Muscle layer of duodenum (tissue), 2 donors: ENCODE results near the gene PDS5B.
"Not testable (repeated sequence)": the region's sequence is repeated elsewhere in the genome, so short reads cannot be mapped to it uniquely, and the experiment has no call there.

Experiments
- H3K27ac ChIP-seq: one replicate; pipeline ENCODE4 v1.7.0; 2013; ENCODE audit warnings: mild to moderate bottlenecking, low read length
- H3K27me3 ChIP-seq: one replicate; pipeline ENCODE4 v1.7.0; 2013; ENCODE audit warnings: low read depth, mild to moderate bottlenecking, control low read depth, low read length
- H3K36me3 ChIP-seq, 2 donors: one replicate each; pipeline ENCODE4 v1.7.0; 2013; ENCODE audit warnings: low read length in 2 of 2, control low read depth in 1 of 2, mild to moderate bottlenecking in 1 of 2; ENCODE audit not compliant: insufficient read depth in 2 of 2, control insufficient read depth in 1 of 2
- H3K4me1 ChIP-seq, 2 donors: one replicate each; pipeline ENCODE4 v1.7.0; 2013; ENCODE audit warnings: low read length in 2 of 2, mild to moderate bottlenecking in 2 of 2, control low read depth in 1 of 2, moderate library complexity in 1 of 2; ENCODE audit not compliant: insufficient read depth in 2 of 2, control insufficient read depth in 1 of 2
- H3K4me3 ChIP-seq, 2 donors: one replicate each; pipeline ENCODE4 v1.7.0; 2013; ENCODE audit warnings: low read length in 2 of 2, low read depth in 1 of 2, mild to moderate bottlenecking in 1 of 2
- H3K9me3 ChIP-seq, 2 donors: one replicate each; pipeline ENCODE4 v1.7.0; 2013; ENCODE audit warnings: low read length in 2 of 2, control low read depth in 1 of 2, mild to moderate bottlenecking in 1 of 2; ENCODE audit not compliant: control insufficient read depth in 1 of 2
- donor health status: healthy.

PDS5B gene

DNA sequence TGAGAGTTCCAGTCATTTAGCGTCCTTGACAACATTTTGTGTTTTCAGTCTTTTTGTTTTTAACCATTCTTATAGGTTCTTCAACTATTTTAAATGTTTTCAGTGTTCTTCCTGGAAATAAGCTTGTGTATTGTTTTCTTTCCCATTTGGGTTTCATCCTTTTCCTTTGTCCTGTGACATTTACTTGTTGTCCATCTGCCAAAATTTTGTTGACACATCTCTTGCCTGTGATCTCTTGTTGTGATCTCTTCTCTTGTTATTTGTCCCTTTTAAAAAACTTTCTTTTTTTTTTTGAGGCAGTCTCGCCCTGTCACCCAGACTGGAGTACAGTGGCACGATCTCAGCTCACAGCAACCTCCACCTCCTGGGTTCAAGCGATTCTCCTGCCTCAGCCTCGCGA lies 96.5 kb downstream of the PDS5B start:
- H3K27ac ChIP-seq: no peak overlapping the region
- H3K9me3 ChIP-seq: no peaks in the 10 kb centered on the region
- H3K27me3 ChIP-seq: no peaks in the 10 kb centered on the region
- H3K36me3 ChIP-seq: peaks cover 5 to 13% of the 10 kb centered on the region in 2 donors
- H3K4me1 ChIP-seq: no peaks in the 10 kb centered on the region
- no peak overlapping the region for H3K4me3 ChIP-seq

GRCh38 chr13:32687275-32687674 lies 101.0 kb downstream of the PDS5B start:
- Histone ChIP-seq H3K27ac (no peak overlapping the region), H3K4me3 (no peak overlapping the region), H3K36me3 (peaks cover 5 to 6% of the 10 kb centered on the region in 2 donors), H3K4me1 (no peaks in the 10 kb centered on the region), H3K9me3 (no peaks in the 10 kb centered on the region), H3K27me3 (no peaks in the 10 kb centered on the region)

GRCh38 chr13:32695602-32696250 lies 109.5 kb downstream of the PDS5B start:
- H3K36me3 ChIP-seq: peaks cover 0 to 16% of the 10 kb centered on the region in 2 donors
- H3K9me3 ChIP-seq: no peaks in the 10 kb centered on the region
- no peak overlapping the region for H3K27ac ChIP-seq
- H3K27me3 ChIP-seq: no peaks in the 10 kb centered on the region
- no peaks in the 10 kb centered on the region for H3K4me1 ChIP-seq
- H3K4me3 ChIP-seq: no peak overlapping the region

- no peak overlapping the region for H3K27ac ChIP-seq
- no peaks in the 10 kb centered on the region for H3K9me3 ChIP-seq
- H3K4me1 ChIP-seq: no peaks in the 10 kb centered on the region
- H3K4me3 ChIP-seq: no peak overlapping the region
- H3K27me3 ChIP-seq: no peaks in the 10 kb centered on the region
- peaks cover 14 to 25% of the 10 kb centered on the region in 2 donors for H3K36me3 ChIP-seq
Observed at GRCh38 chr13:32707471-32707870, 121.2 kb downstream of the PDS5B start.

GRCh38 chr13:32713397-32713796 lies 127.1 kb downstream of the PDS5B start:
- no peaks in the 10 kb centered on the region for H3K4me1 ChIP-seq
- peaks cover 19 to 29% of the 10 kb centered on the region in 2 donors for H3K36me3 ChIP-seq

DNA sequence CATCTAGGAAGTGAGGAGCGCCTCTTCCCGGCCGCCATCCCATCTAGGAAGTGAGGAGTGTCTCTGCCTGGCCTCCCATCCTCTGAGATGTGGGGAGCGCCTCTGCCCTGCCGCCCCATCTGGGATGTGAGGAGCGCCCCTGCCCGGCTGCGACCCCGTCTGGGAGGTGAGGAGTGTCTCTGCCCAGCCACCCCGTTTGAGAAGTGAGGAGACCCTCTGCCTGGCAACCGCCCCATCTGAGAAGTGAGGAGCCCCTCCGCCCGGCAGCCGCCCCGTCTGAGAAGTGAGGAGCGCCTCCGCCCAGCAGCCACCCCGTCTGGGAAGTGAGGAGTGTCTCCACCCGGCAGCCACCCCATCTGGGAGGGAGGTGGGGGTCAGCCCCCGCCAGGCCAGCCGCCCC lies 129.9 kb downstream of the PDS5B start:
- H3K27me3 ChIP-seq, H3K27ac ChIP-seq, H3K9me3 ChIP-seq, H3K4me1 ChIP-seq, H3K4me3 ChIP-seq: not testable (repeated sequence)
- H3K36me3 ChIP-seq: peaks cover 10 to 17% of the 10 kb centered on the region in 2 donors

More at GRCh38 chr13:32713397-32713796, 127.1 kb downstream of the PDS5B start:
- no peak overlapping the region for H3K27ac ChIP-seq
- H3K9me3 ChIP-seq: peaks cover 2 to 3% of the 10 kb centered on the region in 2 donors
- H3K4me3 ChIP-seq: no peak overlapping the region
- H3K27me3 ChIP-seq: no peaks in the 10 kb centered on the region

- H3K27me3 ChIP-seq: no peaks in the 10 kb centered on the region
- no peaks in the 10 kb centered on the region for H3K9me3 ChIP-seq
- H3K36me3 ChIP-seq: no peaks in the 10 kb centered on the region
- no peak overlapping the region for H3K4me3 ChIP-seq
- H3K4me1 ChIP-seq: no peaks in the 10 kb centered on the region
- H3K27ac ChIP-seq: no peak overlapping the region
Observed at GRCh38 chr13:32720026-32720425, 133.8 kb downstream of the PDS5B start.

DNA sequence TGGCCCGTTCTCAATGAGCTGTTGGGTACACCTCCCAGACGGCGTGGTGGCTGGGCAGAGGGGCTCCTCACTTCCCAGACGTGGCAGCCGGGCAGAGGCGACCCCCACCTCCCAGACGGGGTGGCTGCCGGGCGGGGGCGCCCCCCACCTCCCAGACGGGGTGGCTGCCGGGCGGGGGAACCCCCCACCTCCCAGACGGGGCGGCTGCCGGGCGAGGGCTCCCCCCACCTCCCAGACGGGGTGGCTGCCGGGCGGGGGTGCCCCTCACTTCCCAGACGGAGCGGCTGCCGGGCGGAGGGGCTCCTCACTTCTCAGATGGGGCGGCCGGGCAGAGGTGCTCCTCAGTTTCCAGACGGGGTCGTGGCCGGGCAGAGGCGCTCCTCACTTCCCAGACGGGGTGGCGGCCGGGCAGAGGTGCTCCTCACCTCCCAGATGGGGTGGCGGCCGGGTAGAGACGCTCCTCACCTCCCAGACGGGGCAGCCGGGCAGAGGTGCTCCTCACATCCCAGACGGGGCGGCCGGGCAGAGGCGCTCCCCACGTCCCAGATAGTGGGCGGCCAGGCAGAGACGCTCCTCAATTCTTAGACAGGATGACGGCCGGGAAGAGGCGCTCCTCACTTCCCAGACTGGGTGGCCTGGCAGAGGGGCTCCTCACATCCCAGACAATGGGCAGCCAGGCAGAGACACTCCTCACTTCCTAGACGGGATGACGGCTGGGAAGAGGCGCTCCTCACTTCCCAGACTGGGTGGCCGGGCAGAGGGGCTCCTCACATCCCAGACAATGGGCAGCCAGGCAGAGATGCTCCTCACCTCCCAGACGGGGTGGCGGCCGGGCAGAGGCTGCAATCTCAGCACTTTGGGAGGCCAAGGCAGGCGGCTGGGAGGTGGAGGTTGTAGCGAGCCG lies 135.1 kb downstream of the PDS5B start:
- H3K4me3 ChIP-seq, H3K27me3 ChIP-seq, H3K27ac ChIP-seq, H3K36me3 ChIP-seq, H3K9me3 ChIP-seq, H3K4me1 ChIP-seq: not testable (repeated sequence)

- Histone ChIP-seq H3K27ac (no peak overlapping the region), H3K27me3 (no peaks in the 10 kb centered on the region), H3K4me3 (no peak overlapping the region), H3K4me1 (no peaks in the 10 kb centered on the region), H3K9me3 (no peaks in the 10 kb centered on the region), H3K36me3 (no peaks in the 10 kb centered on the region)
Observed at GRCh38 chr13:32722340-32722739, 136.1 kb downstream of the PDS5B start.

GRCh38 chr13:32723987-32724386 lies 137.7 kb downstream of the PDS5B start:
- H3K27ac ChIP-seq: no peak overlapping the region
- no peaks in the 10 kb centered on the region for H3K27me3 ChIP-seq
- no peaks in the 10 kb centered on the region for H3K9me3 ChIP-seq
- H3K4me1 ChIP-seq: no peaks in the 10 kb centered on the region
- H3K4me3 ChIP-seq: no peak overlapping the region
- no peaks in the 10 kb centered on the region for H3K36me3 ChIP-seq

DNA sequence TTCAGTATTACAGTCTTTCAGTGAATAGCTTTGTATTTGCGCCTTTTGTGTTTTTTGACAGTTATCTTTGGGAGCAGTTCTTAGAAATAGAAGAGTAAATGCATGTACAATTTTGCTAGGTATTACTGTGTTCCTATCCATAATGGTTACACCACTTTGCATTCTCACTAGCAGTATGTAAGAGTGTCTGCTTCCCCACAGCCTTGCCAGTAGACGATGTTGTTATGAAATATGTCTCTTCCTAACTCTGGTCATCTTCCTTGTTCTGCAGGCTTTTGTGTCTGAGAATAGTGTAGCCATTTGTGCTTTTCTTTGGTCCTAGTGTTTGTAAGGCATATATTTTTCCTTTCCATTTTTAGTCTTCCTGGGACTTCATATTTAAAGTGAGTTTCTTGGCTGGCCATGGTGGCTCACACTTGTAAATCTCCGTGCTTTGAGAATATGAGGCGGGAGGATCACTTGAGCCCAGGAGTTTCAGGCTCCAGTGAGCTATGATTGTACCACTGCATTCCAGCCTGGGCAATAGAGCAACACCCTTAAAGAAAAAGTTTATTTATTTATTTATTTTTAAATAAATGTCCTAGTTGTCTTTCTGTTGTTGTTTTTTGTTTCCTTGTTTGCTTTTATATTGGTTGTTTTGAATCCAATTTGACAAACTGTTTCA lies 140.3 kb downstream of the PDS5B start:
- no peaks in the 10 kb centered on the region for H3K36me3 ChIP-seq
- H3K27ac ChIP-seq: no peak overlapping the region
- H3K9me3 ChIP-seq: no peaks in the 10 kb centered on the region
- no peaks in the 10 kb centered on the region for H3K27me3 ChIP-seq
- H3K4me3 ChIP-seq: no peak overlapping the region
- peaks cover 0 to 5% of the 10 kb centered on the region in 2 donors for H3K4me1 ChIP-seq
